Measurements from ENCODE around the gene SVIL.
A peak's percentile ranks its signal among the peaks of the same experiment; 100 is the strongest.
"Not testable (repeated sequence)": the region's sequence is repeated elsewhere in the genome, so short reads cannot be mapped to it uniquely, and the experiment has no call there.

The SVIL gene

DNA sequence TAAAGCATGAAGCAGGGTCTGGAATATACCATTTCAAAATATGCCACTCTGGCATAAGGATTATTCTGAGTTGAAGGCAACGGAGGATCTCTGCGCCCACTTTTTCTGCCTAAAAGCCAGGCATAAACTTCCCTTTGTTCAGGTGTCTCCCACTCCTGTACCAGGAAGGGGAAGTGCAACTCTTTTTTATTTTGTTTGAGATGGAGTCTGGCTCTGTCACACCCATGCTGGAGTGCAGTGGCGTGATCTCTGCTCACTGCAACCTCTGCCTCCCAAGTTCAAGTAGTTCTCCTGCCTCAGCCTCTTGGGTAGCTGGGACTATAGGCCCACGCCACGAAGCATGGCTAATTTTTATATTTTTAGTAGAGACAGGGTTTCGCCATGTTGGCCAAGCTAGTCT is 18.2 kb downstream of the SVIL start:
- no CpG with 5 or more reads among the region's 6 CpGs for WGBS (ENCODE audit: extremely low coverage, insufficient coverage, insufficient read length)

DNA sequence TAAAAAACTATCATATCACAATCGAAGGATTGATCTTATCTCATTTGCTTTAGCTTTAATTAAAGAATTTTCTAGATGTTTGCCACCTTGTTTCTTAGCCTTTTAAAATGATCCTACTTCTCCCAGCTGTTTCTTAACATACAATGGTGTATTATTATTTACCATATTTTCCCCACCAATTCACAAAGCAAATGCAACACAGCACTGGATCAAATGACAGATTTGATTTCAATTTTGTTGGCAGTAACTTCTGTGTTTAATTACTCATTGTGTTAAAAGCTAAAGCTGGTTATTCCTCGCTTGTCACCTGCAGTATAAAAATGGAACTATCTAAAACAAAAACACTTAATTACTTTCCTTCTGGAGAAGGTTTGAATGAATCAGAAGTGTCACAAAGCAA is 19.6 kb downstream of the SVIL start:
- Histone ChIP-seq H3K23ac (ENCODE audit: low read length) (no peak overlapping the region), H3K9me3 (ENCODE audit: insufficient read depth, low read depth, low read length) (no peaks in the 10 kb centered on the region), H3K9ac (ENCODE audit: low read length) (no peak overlapping the region), H3K14ac (ENCODE audit: low read length) (no peak overlapping the region), H2BK5ac (ENCODE audit: low read depth, low read length, poor library complexity) (no peak overlapping the region), H3K4me1 (ENCODE audit: control insufficient read depth in 1 of 2, insufficient read depth in 2 of 2, low read length in 2 of 2) (peaks cover 7 to 14% of the 10 kb centered on the region in 2 experiments), H2BK120ac (ENCODE audit: insufficient read depth, low read length, poor library complexity) (no peak overlapping the region), H3K18ac (ENCODE audit: low read length) (no peak overlapping the region), H3K4ac (ENCODE audit: low read depth, low read length) (no peak overlapping the region), H3K4me2 (ENCODE audit: low read length) (no peak overlapping the region), H2AFZ (ENCODE audit: insufficient read depth, low read length, poor library complexity) (no peak overlapping the region), H4K91ac (ENCODE audit: low read depth, low read length) (no peak overlapping the region), H3K79me1 (ENCODE audit: low read length) (peaks cover 6% of the 10 kb centered on the region), H2AK5ac (ENCODE audit: low read length) (no peak overlapping the region), H3K36me3 (ENCODE audit: control insufficient read depth in 1 of 2, insufficient read depth in 2 of 2, low read length in 2 of 2) (no peaks in the 10 kb centered on the region), H3K79me2 (ENCODE audit: control insufficient read depth, insufficient read depth, low read length, poor library complexity) (no peaks in the 10 kb centered on the region), H4K12ac (ENCODE audit: low read depth, low read length) (no peak overlapping the region), H3K27ac (ENCODE audit: low read depth, low read length) (no peak overlapping the region), H3K4me3 (ENCODE audit: low read depth, low read length) (no peak overlapping the region), H3K27me3 (ENCODE audit: insufficient read depth, low read length) (no peaks in the 10 kb centered on the region), H2BK12ac (ENCODE audit: low read length) (no peak overlapping the region), H4K8ac (ENCODE audit: low read depth, low read length) (no peak overlapping the region)
- WGBS (ENCODE audit: extremely low coverage, insufficient coverage, insufficient read length), result no CpG with 5 or more reads among the region's 2 CpGs
- DNase-seq, result no peak

More for the DNA sequence above, 18.2 kb downstream of the SVIL start:
- H3K79me1 ChIP-seq (ENCODE audit: low read length), result peaks cover 6% of the 10 kb centered on the region
- no peak overlapping the region for H4K91ac ChIP-seq (ENCODE audit: low read depth, low read length)
- H3K36me3 ChIP-seq (ENCODE audit: control insufficient read depth in 1 of 2, insufficient read depth in 2 of 2, low read length in 2 of 2), result no peaks in the 10 kb centered on the region
- no peak overlapping the region for H3K23ac ChIP-seq (ENCODE audit: low read length)
- H2BK120ac ChIP-seq (ENCODE audit: insufficient read depth, low read length, poor library complexity), result no peak overlapping the region
- no peak overlapping the region for H4K8ac ChIP-seq (ENCODE audit: low read depth, low read length)
- no peak overlapping the region for H4K12ac ChIP-seq (ENCODE audit: low read depth, low read length)
- no peaks in the 10 kb centered on the region for H3K9me3 ChIP-seq (ENCODE audit: insufficient read depth, low read depth, low read length)
- no peak overlapping the region for H3K9ac ChIP-seq (ENCODE audit: low read length)
- H2AFZ ChIP-seq (ENCODE audit: insufficient read depth, low read length, poor library complexity), result no peak overlapping the region
- no peak overlapping the region for H3K14ac ChIP-seq (ENCODE audit: low read length)
- no peak overlapping the region for H3K27ac ChIP-seq (ENCODE audit: low read depth, low read length)
- no peak overlapping the region for H3K4me2 ChIP-seq (ENCODE audit: low read length)
- no peak for DNase-seq
- H3K4me1 ChIP-seq (ENCODE audit: control insufficient read depth in 1 of 2, insufficient read depth in 2 of 2, low read length in 2 of 2), result peaks cover 9 to 20% of the 10 kb centered on the region in 2 experiments
- H3K79me2 ChIP-seq (ENCODE audit: control insufficient read depth, insufficient read depth, low read length, poor library complexity), result no peaks in the 10 kb centered on the region
- H2AK5ac ChIP-seq (ENCODE audit: low read length), result no peak overlapping the region
- peak overlapping the region; percentile 49 for H3K18ac ChIP-seq (ENCODE audit: low read length)
- H3K4me3 ChIP-seq (ENCODE audit: low read depth, low read length), result no peak overlapping the region
- no peak overlapping the region for H2BK12ac ChIP-seq (ENCODE audit: low read length)
- no peaks in the 10 kb centered on the region for H3K27me3 ChIP-seq (ENCODE audit: insufficient read depth, low read length)
- no peak overlapping the region for H2BK5ac ChIP-seq (ENCODE audit: low read depth, low read length, poor library complexity)
- H3K4ac ChIP-seq (ENCODE audit: low read depth, low read length), result no peak overlapping the region

DNA sequence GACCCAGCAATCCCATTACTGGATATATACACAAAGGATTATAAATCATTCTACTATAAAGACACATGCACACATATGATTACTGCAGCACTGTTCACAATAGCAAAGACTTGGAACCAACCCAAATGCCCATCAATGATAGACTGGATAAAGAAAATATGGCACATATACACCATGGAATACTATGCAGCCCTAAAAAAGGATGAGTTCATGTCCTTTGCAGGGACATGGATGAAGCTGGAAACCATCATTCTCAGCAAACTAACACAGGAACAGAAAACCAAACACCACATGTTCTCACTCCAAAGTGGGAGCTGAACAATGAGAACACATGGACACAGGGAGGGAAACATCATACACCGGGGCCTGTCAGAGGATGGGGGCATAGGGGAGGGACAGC is 20.5 kb downstream of the SVIL start:
- H3K18ac ChIP-seq (ENCODE audit: low read length); H3K27me3 ChIP-seq (ENCODE audit: insufficient read depth, low read length); H3K14ac ChIP-seq (ENCODE audit: low read length); H3K79me2 ChIP-seq (ENCODE audit: control insufficient read depth, insufficient read depth, low read length, poor library complexity); H2BK12ac ChIP-seq (ENCODE audit: low read length); H3K9me3 ChIP-seq (ENCODE audit: insufficient read depth, low read depth, low read length); H2AK5ac ChIP-seq (ENCODE audit: low read length); H2BK5ac ChIP-seq (ENCODE audit: low read depth, low read length, poor library complexity); H3K4ac ChIP-seq (ENCODE audit: low read depth, low read length); DNase-seq; H2AFZ ChIP-seq (ENCODE audit: insufficient read depth, low read length, poor library complexity); H3K79me1 ChIP-seq (ENCODE audit: low read length); H2BK120ac ChIP-seq (ENCODE audit: insufficient read depth, low read length, poor library complexity); H4K12ac ChIP-seq (ENCODE audit: low read depth, low read length); H3K4me2 ChIP-seq (ENCODE audit: low read length); H4K91ac ChIP-seq (ENCODE audit: low read depth, low read length); H3K27ac ChIP-seq (ENCODE audit: low read depth, low read length); H3K9ac ChIP-seq (ENCODE audit: low read length); H3K36me3 ChIP-seq (ENCODE audit: control insufficient read depth in 1 of 2, insufficient read depth in 2 of 2, low read length in 2 of 2); H3K23ac ChIP-seq (ENCODE audit: low read length); H3K4me3 ChIP-seq (ENCODE audit: low read depth, low read length); H4K8ac ChIP-seq (ENCODE audit: low read depth, low read length): not testable (repeated sequence)
- H3K4me1 ChIP-seq (ENCODE audit: control insufficient read depth in 1 of 2, insufficient read depth in 2 of 2, low read length in 2 of 2), result peaks cover 7 to 12% of the 10 kb centered on the region in 2 experiments
- WGBS (ENCODE audit: extremely low coverage, insufficient coverage, insufficient read length), result no CpG with 5 or more reads among the region's 1 CpG

DNA sequence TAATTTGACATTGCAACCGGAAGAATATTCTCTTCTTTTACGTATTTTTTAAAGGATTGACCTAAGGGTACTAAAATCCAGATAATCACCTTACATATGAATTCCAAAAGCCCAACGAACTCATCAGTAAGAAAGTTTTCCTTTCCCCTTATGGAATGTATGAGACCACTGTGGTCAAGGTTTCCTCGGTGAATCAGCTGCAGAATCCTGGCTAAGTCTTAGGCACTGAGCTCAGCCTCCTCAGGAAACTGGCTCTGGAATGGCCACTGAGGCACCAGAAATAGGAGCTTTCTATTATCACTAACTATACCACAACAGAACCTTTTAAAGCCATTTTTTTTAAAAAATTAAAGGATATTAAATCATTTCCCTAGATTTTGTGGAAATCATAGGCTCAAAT is 21.0 kb downstream of the SVIL start:
- H2BK5ac ChIP-seq (ENCODE audit: low read depth, low read length, poor library complexity), result no peak overlapping the region
- H3K9ac ChIP-seq (ENCODE audit: low read length), result no peak overlapping the region
- H2AFZ ChIP-seq (ENCODE audit: insufficient read depth, low read length, poor library complexity), result no peak overlapping the region
- no peak overlapping the region for H4K12ac ChIP-seq (ENCODE audit: low read depth, low read length)
- peaks cover 6 to 10% of the 10 kb centered on the region in 2 experiments for H3K4me1 ChIP-seq (ENCODE audit: control insufficient read depth in 1 of 2, insufficient read depth in 2 of 2, low read length in 2 of 2)
- no peak overlapping the region for H3K4ac ChIP-seq (ENCODE audit: low read depth, low read length)
- no peak overlapping the region for H3K4me3 ChIP-seq (ENCODE audit: low read depth, low read length)
- peaks cover 2 to 5% of the 10 kb centered on the region in 2 experiments for H3K36me3 ChIP-seq (ENCODE audit: control insufficient read depth in 1 of 2, insufficient read depth in 2 of 2, low read length in 2 of 2)
- H3K18ac ChIP-seq (ENCODE audit: low read length), result no peak overlapping the region
- no peak overlapping the region for H3K4me2 ChIP-seq (ENCODE audit: low read length)
- H3K27ac ChIP-seq (ENCODE audit: low read depth, low read length), result no peak overlapping the region
- no peak overlapping the region for H4K8ac ChIP-seq (ENCODE audit: low read depth, low read length)
- H2AK5ac ChIP-seq (ENCODE audit: low read length), result no peak overlapping the region
- H2BK12ac ChIP-seq (ENCODE audit: low read length), result no peak overlapping the region
- H2BK120ac ChIP-seq (ENCODE audit: insufficient read depth, low read length, poor library complexity), result no peak overlapping the region
- H3K79me2 ChIP-seq (ENCODE audit: control insufficient read depth, insufficient read depth, low read length, poor library complexity), result no peaks in the 10 kb centered on the region
- H3K23ac ChIP-seq (ENCODE audit: low read length), result no peak overlapping the region
- H3K14ac ChIP-seq (ENCODE audit: low read length), result no peak overlapping the region
- peaks cover 8% of the 10 kb centered on the region for H3K9me3 ChIP-seq (ENCODE audit: insufficient read depth, low read depth, low read length)
- no peak overlapping the region for H4K91ac ChIP-seq (ENCODE audit: low read depth, low read length)
- no peaks in the 10 kb centered on the region for H3K27me3 ChIP-seq (ENCODE audit: insufficient read depth, low read length)
- H3K79me1 ChIP-seq (ENCODE audit: low read length), result peaks cover 5% of the 10 kb centered on the region
- DNase-seq, result no peak
- WGBS (ENCODE audit: extremely low coverage, insufficient coverage, insufficient read length), result no CpG with 5 or more reads among the region's 4 CpGs

Data from trophoblast cell (in vitro differentiated cells and primary cell).